Left renal pelvis (tissue), 4 donors: ENCODE results near the gene VAC14. TPM values are rescaled to one million over a fixed set of nuclear protein-coding genes. Genes with fewer than 3 reads are reported as not detected.

Source experiments
- DNase-seq, 4 donors: peaks; one replicate each; pipeline ENCODE4 v3.0.0-alpha.2; 2013; ENCODE audit warnings: low read depth in 4 of 4, low spot score in 3 of 4
- polyA plus RNA-seq, 4 donors: library from polyadenylated mRNA; unstranded; fragments of 120-200 nt; gene quantifications; one replicate each; pipeline ENCODE4 v1.2.1, GENCODE V29; 2013; ENCODE audit not compliant: insufficient read length in 4 of 4

VAC14 gene
- polyA plus RNA-seq, 4 donors: 24.3 to 42.0 (median 37.9) TPM

DNA sequence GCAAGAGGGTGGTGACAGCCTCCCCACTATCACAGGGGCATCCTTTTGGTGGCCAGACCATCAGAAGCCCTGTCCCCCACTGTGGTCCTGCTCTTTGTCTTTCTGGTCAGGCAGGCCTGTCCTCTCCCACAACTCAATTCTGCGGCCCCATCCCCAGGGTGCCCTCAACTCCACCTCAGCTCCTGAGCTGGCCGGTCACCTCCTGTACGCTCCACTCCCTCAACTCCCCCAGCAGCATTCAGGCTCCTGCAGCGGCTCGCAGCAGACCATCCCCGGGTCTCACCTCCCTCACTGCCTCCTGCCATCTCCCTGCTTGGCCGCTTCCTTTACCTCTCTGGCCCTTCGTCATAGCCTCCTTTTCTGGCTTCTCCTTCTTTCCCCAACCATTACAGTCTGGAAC lies 71.7 kb downstream of the VAC14 start:
- DNase-seq: no peak

DNA sequence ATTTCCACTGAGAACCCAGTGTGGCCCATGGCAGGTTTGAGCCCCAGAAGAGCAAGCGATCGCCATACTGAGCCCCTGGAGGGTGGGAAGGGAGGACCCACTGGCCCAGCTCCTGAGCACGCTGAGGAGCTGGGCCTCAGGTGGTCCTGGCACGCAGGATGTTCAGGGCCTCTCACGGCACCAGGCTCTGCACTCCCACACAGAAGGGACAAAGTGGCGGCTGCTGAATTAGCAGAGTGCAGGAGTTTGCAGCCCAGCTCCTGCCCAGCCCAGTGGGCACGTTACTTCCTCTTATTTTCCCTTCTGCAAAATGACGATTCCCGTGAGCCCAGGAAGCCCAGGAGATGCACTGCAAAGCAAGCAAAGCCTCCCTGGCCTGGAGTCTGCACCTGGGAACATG lies 72.8 kb downstream of the VAC14 start:
- no peak for DNase-seq

DNA sequence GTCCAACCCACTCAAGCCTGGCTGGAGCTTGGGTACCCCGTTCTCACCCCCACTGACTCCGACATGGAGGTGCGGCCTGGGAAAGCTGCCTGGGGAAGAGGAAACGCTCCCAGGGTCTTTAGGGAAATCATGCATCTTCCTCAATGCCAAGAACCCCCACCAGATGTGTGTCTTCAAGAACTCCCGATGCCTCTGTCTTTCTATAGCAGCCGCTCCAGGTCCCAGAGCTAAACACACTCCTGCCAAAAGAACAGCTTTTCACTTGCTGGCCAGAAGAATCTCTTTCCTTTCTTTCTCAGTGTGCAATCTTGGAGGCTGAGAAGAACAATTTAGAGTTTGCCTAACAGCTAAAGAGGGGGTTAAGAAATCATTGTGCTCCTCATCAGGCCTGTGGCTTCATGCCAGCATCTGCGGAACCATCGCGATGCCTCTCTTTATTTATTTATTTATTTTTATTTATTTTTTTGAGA lies 74.0 kb downstream of the VAC14 start:
- no peak for DNase-seq

DNA sequence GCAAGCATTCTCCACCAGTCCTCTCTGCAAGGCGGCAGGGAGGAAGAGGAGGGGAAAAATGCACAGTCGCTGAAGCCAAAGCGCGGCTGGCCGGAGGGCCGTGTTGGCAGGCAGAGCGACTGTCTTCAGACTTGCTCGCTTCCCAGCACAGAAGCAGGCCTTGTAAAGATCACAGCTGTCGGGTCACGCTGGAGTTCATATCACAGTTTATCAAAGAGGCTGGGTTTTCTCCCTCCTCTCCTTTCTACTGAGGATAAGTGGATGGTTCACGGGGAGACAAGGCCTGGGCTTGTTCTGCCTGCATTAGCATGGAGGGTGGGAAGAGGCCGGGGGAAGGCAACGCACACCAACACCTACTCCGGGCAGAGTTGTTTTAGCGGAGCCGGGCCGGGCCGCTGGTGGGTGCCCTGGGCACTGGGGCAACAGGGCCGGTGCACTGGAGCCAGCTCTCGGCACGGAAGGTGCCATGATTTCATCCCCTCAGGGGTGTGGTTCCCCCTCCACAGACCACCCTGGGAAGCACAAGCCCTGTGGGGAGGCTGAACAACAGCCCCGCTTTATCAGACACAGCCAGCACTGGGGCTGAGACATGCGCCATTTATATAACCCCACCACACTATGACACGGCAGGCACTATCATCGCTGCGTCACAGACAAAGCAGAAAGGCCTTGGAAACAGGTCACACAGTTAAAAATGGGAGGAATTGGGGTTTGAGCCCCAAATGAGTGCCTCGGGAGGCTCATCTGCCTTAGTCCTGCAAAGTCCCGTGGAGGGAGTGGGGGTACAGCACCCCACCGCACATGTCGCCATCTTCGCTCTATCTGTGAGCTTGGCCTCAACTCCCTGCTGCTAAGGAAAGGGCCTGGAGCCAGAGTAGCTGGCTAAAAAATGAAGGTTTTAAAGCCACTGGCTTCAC lies 74.8 kb downstream of the VAC14 start:
- DNase-seq: no peak

DNA sequence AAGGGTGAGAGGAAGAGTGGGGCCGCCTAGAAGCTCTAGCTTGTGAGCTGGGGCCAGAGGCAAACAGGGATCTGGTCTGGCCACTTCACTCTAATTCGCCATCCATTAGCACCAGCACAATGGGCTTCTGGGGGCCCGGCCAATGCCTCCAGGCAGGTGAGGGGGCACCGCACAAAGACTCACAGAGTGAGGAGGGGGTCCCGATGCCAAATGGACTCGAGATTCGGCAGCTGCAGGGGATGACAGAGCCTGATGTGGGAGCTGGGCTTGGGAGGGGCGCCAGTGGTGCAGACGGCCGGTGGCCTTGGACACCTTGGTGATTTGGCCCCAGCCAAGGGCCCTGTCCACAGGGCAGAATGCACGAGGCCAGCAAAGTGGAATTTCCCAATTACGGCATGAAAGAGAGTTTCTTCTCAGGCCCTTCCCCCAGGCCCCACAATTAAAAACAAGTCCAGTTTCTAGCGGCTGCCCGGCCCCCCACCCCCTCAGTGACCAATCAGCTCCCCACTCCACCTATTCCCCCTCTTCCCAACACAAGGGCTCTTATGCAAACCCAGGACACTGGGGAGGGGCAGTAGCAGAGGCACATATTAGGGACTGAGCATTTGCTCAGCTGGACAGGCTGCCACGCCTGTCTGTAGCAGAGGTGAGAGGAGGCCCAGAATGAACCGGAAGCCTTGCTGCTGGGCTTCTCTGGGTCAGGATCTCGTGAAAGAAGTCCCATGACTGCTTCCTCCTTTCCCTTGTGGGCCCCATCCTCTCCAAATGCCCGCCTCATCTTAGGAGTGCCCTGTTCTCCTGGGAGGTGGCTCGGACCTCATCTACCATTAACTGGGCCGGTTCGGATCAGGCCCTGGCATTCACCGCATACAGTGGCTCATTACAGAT lies 75.7 kb downstream of the VAC14 start:
- no peak for DNase-seq

DNA sequence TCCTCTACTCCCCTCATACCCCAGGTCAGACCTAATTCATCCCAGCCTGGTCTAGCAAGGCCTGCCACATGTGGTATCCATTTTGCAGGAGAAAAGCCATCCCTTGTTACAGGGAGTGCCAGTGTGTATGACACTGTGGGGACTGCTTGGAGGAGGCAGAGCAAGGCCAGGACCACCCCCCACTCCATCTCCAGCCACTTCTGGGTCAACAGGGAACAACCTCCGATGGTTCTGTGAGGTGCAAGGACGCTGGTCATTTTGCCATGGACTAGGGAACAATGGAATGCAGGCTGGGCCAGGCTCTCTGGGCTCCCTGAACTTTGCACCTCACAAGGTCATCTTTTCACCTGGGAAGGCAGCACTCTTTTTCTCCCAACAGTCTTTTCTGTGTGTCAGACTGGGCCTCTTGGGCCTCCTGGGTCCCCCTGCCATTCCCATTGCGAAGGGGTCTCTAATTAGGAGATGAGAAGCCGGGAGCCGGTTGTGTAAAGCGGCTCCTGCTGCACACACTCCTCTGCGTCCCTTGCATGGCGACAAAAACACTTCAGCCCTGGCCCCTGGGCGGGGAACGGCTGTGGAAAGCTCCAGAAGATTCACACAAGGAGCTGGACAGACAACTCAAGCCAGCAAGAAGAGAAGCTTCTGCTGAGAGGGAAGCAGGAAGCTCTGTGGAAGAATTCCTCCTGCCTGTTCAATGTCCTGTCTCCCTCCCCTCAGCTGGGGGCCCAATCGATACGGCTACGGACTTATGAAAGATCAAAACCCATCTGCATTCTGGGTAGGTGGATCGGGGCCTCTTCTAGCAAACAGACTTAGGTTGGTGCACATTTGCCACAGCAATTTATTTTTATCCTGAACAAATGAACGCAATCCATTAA lies 76.6 kb downstream of the VAC14 start:
- no peak for DNase-seq

DNA sequence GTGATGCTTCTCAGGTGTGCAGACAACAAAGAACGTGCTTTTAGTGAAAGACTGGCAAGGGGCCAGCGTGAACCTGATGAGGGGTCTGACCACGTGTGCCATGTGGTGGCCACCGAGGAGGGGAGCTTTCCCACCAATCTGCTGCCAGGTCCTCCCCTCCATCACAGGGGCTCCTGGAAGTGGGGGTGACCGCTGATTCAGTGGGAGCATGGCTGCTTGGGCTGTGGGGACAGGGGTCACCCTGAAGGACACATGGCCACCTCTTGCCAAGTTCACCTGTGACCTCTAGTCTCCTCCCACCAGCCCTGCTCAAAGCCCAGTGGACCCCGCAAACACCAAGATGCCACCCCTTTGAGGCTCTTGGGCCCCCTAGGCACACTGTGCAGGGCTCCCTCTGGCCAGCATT lies 77.2 kb downstream of the VAC14 start:
- no peak for DNase-seq

DNA sequence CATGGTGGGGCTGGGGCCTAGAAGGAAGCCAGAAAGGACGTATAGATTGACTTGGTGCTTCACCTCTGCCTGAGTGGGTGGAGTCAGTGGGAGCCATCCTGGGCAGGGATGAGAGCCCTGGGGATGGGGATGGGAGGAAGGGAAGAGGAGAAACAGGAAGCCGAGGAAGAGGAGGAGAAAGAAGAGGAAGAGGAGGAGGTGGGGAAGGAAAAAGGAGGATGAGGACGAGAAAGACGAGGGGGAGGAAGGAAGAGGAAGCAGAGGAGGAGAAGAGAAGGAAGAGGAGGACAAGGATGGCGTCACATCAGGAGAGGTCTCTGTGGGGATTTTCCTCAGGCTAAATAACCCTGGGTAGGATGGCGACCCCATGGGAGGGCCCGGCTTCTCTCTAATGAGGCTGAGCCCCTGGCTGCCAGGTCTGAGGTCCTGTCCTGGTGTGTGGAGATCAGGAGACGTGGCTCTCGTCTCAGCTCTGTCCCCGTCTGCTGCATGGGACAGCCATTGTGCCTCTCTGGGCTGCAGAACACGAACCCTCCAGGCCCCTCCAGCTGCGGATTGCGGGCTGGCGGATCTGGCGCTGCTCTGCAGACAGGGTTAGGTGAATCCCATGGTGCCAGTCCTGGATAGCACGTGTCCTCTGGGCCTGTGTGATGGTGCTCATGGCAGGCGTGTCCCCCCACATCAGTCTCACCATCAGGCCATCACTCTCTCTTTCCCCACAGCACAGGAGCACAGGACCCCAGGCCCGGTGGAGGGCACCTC lies 79.6 kb downstream of the VAC14 start:
- no peak for DNase-seq

DNA sequence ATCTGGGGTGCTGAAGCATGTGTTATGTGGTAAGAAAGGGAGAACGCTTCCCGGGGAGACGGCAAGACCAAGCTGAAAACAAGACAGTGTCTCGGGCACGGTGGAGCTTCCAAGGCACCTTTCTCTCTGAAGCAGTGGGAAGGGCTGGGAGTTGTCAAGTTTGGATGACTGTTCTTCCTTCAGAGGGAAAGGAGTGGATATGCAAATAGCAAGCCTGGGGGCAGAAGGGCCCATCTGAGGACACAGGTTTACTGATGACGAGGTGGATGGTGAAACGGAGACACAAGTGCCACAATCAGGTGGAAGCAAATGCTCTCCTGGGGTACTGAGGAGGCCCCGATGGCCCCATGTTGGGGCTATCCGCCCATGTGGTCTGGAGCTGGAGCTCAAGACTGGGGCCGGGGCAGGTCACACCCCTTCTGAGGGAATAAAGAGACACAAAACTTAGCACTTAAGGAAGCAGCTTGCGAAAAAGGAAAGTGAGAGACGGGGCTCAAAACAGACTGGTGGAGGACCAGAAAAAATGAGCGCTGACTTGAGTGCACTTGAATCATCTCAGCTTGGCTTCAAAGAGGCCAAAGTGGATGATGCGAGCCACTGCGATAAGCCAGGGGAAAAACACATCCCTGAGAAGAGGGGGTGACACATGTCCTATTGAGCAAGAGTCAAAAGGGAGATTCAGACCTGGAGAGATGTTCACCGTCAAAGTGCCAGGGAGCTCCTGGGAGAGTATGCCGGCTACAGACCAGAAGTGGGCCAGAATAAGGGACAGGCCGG lies 80.3 kb downstream of the VAC14 start:
- no peak for DNase-seq

DNA sequence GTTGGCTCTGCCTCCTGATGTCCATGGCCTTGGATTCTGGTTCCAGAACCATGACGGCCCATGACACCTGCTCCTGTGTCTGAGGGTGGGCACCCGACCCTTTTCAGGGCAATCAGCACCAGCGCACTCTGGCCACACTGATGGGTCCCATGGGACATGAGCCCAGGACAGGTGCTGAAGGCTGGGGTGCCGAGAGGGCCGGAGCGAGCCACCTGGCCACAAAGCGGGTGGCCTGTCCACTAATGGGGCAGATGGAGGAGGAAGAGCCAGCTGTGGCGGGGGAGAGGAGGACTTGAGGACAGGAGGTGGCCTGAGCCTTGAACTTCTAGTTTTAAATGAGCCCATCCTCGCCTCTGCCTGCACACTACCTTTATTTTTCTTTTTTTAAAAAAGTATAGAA lies 83.9 kb downstream of the VAC14 start:
- DNase-seq: no peak

DNA sequence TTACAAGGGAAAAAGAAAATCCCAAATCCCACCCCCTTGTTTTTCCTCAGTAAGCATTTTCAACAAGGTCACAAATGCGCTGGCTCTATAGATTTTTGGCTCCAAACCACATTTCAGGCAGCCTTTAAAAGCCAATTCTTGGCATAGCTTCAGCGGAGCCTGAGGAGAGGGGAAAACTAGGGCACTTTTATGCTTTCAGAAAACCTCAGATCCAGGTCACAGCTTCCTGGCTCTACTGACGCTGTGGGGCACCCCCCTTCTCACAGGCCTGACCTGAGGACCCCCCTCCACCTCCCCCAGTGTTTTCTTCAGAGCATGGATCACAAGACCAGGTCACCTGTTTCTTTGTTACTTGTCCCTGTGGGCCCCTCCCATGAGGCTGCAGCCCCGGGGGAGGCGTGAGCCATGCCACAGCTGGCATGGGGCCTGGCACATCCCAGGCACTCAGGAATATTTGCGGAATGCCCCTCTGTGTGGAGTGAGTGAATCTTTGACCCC lies 85.0 kb downstream of the VAC14 start:
- DNase-seq: no peak

DNA sequence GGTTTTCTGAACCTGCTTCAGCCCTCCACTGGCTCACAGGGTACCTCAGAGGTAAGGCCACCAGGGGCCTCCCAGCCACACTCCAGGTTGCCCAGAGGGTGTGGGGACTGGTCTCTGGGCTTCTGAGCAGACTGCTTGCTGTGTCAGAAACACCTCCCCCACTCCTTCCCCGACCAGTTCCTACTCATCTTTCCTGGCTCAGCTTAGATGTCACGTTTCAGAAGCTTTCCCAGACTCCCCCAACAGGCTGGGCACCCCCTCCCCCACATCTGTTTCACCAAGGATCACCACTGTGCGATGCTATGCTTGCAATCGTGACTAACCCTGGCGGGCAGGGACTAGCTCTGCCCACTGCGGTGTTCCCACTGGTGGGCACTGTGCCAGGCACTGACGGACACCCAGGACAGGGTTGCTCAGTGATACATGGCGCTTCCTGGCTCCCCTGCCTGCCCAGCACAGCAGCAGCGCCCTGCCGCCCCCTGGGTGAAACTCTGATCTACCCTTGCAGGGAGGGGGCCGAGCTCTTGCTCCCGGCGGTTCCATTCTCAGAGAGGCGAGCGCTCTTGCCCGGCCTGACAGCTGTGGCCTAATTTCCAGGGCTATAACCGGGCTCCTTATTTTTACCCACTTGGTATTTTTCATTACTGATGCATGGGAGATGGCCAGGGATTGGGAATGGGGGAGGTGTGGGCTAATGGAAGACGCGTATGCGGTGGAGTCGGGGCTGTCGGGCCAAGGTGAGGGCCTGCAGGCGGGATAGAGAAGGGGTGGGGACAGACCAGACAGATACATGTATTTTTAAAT lies 85.7 kb downstream of the VAC14 start:
- peak in 2 of 4 donors; percentile 82 to 88 for DNase-seq

DNA sequence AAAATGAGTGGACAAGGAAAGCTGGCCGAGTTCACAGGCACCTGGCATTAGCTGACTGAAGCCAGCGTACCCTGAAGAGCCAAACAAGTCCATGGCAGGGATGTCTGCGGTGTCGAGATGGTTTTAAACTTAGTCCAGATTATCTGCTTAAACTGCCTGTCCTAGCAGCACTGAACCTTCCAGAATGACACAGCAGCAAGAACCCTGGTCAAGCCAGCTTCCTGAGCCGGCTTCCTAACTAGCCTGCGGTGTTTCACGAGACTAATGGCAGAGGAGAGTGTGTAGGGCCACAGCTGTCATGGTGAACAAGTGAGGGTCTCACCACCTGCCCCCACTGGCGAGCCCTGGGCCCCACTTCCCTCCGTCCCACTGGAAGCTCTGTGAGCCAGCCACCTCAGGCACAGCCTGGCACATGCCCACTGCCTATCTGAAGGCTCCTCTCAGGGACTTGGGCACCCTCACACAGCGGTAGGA lies 86.3 kb downstream of the VAC14 start:
- DNase-seq: no peak

DNA sequence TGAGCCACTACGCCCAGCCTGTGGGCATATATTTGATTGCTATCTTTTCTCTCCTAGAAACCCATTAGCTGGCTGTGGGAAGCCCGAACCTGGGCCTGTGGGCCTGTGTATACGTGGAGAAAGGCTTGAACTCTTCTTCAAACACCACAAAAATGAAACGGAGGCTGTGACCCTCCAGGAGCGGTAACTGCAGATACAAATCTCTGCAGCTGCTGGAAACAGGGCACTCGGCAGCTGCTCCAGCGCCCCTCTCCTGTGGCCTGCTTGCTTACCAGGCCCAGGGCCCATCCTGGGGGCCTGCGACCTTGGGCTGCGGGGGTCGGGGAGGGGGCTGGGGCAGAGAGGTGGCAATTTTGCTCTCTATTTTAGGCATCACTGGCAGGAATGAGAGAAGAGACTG lies 87.1 kb downstream of the VAC14 start:
- no peak for DNase-seq

DNA sequence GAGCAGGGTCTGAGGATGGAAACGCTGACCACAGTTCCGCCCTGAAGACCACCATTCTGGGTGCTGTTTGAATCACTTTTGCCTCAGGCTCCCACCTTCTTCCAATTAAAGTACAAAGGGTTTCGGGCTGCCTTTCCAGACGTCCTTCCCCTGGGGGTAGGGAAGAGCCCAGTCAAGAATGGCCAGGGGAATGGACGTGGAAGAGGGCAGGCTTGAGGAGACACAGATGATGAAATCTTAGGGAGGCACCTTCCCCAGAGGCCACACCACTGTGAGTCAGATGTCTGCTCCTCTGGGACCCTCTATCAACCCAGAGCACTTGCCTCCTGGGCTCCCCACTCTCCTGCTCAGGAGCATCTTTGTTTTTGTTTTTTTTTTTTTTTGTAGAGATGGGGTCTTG lies 87.6 kb downstream of the VAC14 start:
- no peak for DNase-seq

DNA sequence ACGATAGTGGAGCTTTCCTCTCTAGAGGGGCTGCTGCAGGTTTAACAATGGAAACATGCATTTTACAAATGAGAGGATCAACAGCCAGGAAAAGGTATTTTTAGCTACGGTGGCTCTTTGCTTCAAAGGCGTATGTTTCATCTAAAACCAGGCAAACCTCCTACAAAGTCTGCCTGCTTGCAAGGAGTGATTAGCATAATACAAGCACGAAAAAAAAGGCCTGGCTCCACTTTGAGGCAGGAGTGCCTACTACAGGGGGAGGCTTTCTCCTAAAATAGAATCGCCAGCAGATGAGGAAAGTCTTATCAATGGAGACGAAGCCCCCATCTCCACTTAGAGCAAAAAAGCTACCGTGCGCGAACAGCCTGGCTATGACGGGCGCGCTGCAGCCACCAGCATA lies 88.0 kb downstream of the VAC14 start:
- DNase-seq: no peak

DNA sequence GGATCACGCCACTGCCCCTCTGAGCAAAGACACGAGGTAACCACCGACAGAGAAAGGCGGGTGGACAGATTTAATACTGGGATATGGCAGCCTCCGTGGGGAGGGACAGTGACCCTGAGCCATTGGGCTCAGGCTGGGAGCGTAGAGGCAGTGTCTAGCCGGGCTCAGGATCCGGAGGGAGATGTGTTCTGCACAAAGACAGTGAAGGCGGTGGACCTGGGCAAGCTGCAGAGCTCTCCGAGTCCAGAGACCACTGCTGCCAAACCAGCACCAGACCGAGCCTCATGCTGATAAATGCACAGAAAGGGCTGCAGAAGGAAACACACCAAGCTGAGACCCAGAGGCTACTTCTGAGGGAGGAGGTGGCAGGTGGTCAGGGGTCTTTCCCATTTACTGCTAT lies 88.6 kb downstream of the VAC14 start:
- DNase-seq: no peak
